ENCODE results near the gene HELZ. TPM values are rescaled to one million over a fixed set of nuclear protein-coding genes. Genes with fewer than 3 reads are reported as not detected.

The HELZ gene
- total and polyA plus RNA-seq, 7 donors = 1.8 to 55.7 (median 30.8) TPM

DNA sequence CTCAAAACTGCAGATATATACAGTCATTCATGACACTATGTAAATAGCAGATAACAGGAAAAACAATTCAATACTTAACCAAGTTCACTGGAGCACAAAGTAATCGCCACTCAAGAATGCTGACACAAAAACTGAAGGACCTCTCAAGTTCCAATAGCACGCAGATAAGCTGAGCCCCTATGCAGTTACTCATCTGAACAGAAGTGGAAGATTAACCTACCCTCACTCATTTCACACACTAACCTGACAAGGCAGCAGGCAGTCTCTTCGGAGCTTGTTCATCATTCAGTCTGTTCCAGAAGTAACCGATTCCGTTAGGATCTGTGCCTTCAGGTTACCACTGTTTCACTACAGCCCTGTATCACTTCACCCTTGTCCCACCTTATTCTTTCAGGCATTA lies 6.0 kb downstream of the HELZ start:
- Histone ChIP-seq H3K9me3 (no peaks in the 10 kb centered on the region), H3K27me3 (ENCODE audit: insufficient read depth in 3 of 3, low read length in 2 of 3) (no peaks in the 10 kb centered on the region), H3K27ac (no peak overlapping the region), H3K4me3 (no peak overlapping the region), H3K4me1 (peaks cover 48% of the 10 kb centered on the region), H3K36me3 (ENCODE audit: insufficient read depth in 1 of 2, low read depth in 1 of 2) (peaks cover 3 to 57% of the 10 kb centered on the region in 2 donors)
- ATAC-seq = peak in 1 of 4 donors; percentile 38
- 78 to 87% (median 78%) methylated on average over 5 of the region's 5 CpGs for WGBS, 3 donors
- TF ChIP-seq CTCF (IDR thresholded peaks at IDR 0.05) = no peak
- intact Hi-C loops (cut with DNase I) = no loop called here
- no peak for DNase-seq

- intact Hi-C loops (cut with DNase I) = no loop called here
- no peak for ATAC-seq
- 93 to 98% (median 95%) methylated on average over 2 of the region's 2 CpGs for WGBS, 3 donors
- no peak overlapping the region for H3K4me3 ChIP-seq
- H3K36me3 ChIP-seq (ENCODE audit: insufficient read depth in 1 of 2, low read depth in 1 of 2) = peaks cover 0 to 64% of the 10 kb centered on the region in 2 donors
- H3K27ac ChIP-seq = no peak overlapping the region
- no peaks in the 10 kb centered on the region for H3K4me1 ChIP-seq
- TF ChIP-seq CTCF (IDR thresholded peaks at IDR 0.05) = no peak
- no peaks in the 10 kb centered on the region for H3K27me3 ChIP-seq (ENCODE audit: insufficient read depth in 3 of 3, low read length in 2 of 3)
- no peak for DNase-seq
- no peaks in the 10 kb centered on the region for H3K9me3 ChIP-seq
Measured at GRCh38 chr17:67232441-67232840, 12.6 kb downstream of the HELZ start.

GRCh38 chr17:67229109-67229955 lies 15.7 kb downstream of the HELZ start:
- peaks cover 0 to 34% of the 10 kb centered on the region in 2 donors for H3K36me3 ChIP-seq (ENCODE audit: insufficient read depth in 1 of 2, low read depth in 1 of 2)
- DNase-seq (no peak), ATAC-seq (no peak)
- TF ChIP-seq CTCF (IDR thresholded peaks at IDR 0.05) = no peak
- intact Hi-C loops (cut with DNase I) = loop anchor here in 1 of 2 donors (10.0 kb wide), 1 partner anchor 65 kb away; no protein-coding TSS in a partner anchor
- peaks cover 3% of the 10 kb centered on the region for H3K4me1 ChIP-seq
- H3K27ac ChIP-seq = no peak overlapping the region
- no peaks in the 10 kb centered on the region for H3K27me3 ChIP-seq (ENCODE audit: insufficient read depth in 3 of 3, low read length in 2 of 3)
- H3K4me3 ChIP-seq = no peak overlapping the region
- no peaks in the 10 kb centered on the region for H3K9me3 ChIP-seq
- 84 to 91% (median 85%) methylated on average over 5 of the region's 5 CpGs for WGBS, 3 donors

GRCh38 chr17:67227488-67227887 lies 17.5 kb downstream of the HELZ start:
- intact Hi-C loops (cut with DNase I) = loop anchor here in 1 of 2 donors (10.0 kb wide), 1 partner anchor 63 kb away; no protein-coding TSS in a partner anchor
- Histone ChIP-seq H3K4me1 (peaks cover 3% of the 10 kb centered on the region), H3K36me3 (ENCODE audit: insufficient read depth in 1 of 2, low read depth in 1 of 2) (peaks cover 0 to 22% of the 10 kb centered on the region in 2 donors), H3K4me3 (no peak overlapping the region), H3K27me3 (ENCODE audit: insufficient read depth in 3 of 3, low read length in 2 of 3) (no peaks in the 10 kb centered on the region), H3K9me3 (no peaks in the 10 kb centered on the region), H3K27ac (no peak overlapping the region)
- no peak for DNase-seq
- no peak for TF ChIP-seq CTCF (IDR thresholded peaks at IDR 0.05)
- ATAC-seq = no peak
